DND-41 (cell line): ENCODE results near the gene KCNN3.

ENCODE experiments used
- ATAC-seq: fragments of 200-7000 bp; cut with Tn5 transposase; 3 replicates; pipeline ENCODE4 v1.9.1; 2021; ENCODE audit warnings: low read depth; ENCODE audit not compliant: insufficient read depth
- DNase-seq: peaks from one replicate; pipeline ENCODE4 v3.0.0-alpha.2; 2020
- H2AFZ ChIP-seq: 2 replicates; pipeline ENCODE4 v1.6.0; 2012; ENCODE audit warnings: low read depth, low read length
- H3K27ac ChIP-seq: 2 replicates; pipeline ENCODE4 v1.5.1; 2012; ENCODE audit warnings: low read length, inconsistent platforms
- H3K27me3 ChIP-seq: fragments of 200-600 bp; sonication (generic); 2 replicates; pipeline ENCODE4 v1.6.0; 2012; ENCODE audit warnings: low read length, mild to moderate bottlenecking, inconsistent platforms; ENCODE audit not compliant: insufficient read depth, poor library complexity
- H3K36me3 ChIP-seq: 2 replicates; pipeline ENCODE4 v1.5.1; 2012; ENCODE audit warnings: low read length, inconsistent platforms; ENCODE audit not compliant: insufficient read depth
- H3K4me1 ChIP-seq: 2 replicates; pipeline ENCODE4 v1.5.1; 2012; ENCODE audit warnings: mild to moderate bottlenecking, low read length; ENCODE audit not compliant: insufficient read depth
- H3K4me2 ChIP-seq: 2 replicates; pipeline ENCODE4 v1.6.0; 2012; ENCODE audit warnings: mild to moderate bottlenecking, moderate library complexity, low read length, inconsistent platforms; ENCODE audit not compliant: insufficient read depth
- H3K4me3 ChIP-seq, 2 experiments: fragments of 200-600 bp in 1 of 2; shearing (Covaris generic) in 1 of 2; 2 replicates each; pipeline ENCODE4 v1.5.1; 2012 to 2016; ENCODE audit warnings: inconsistent platforms in 2 of 2, low read length in 2 of 2, mild to moderate bottlenecking in 2 of 2, low read depth in 1 of 2, moderate library complexity in 1 of 2
- H3K79me2 ChIP-seq: 2 replicates; pipeline ENCODE4 v1.6.0; 2012; ENCODE audit warnings: low read length, inconsistent platforms; ENCODE audit not compliant: insufficient read depth
- H3K9ac ChIP-seq: 2 replicates; pipeline ENCODE4 v1.6.0; 2012; ENCODE audit warnings: low read depth, mild to moderate bottlenecking, inconsistent platforms, low read length, moderate library complexity
- H3K9me3 ChIP-seq: 2 replicates; pipeline ENCODE4 v1.5.1; 2012; ENCODE audit warnings: low read length, moderate library complexity, mild to moderate bottlenecking, inconsistent platforms; ENCODE audit not compliant: insufficient read depth, severe bottlenecking
- H4K20me1 ChIP-seq: 2 replicates; pipeline ENCODE4 v1.6.0; 2012; ENCODE audit warnings: low read length; ENCODE audit not compliant: insufficient read depth
- CTCF ChIP-seq: IDR thresholded peaks from 2 replicates; pipeline ENCODE4 v1.5.1; 2012; ENCODE audit warnings: borderline replicate concordance, low read length, moderate library complexity, mild to moderate bottlenecking; ENCODE audit not compliant: poor library complexity, severe bottlenecking; ENCODE audit errors: extremely low read depth
- EZH2 ChIP-seq: IDR thresholded peaks from 3 replicates; pipeline ENCODE4 v1.6.1; 2012; ENCODE audit warnings: borderline replicate concordance, low read depth, mild to moderate bottlenecking, moderate library complexity, low read length, inconsistent platforms; ENCODE audit not compliant: severe bottlenecking

The KCNN3 gene

GRCh38 chr1:154821083-154821482 is 49.0 kb downstream of the KCNN3 start:
- DNase-seq = no peak
- peaks cover 7% of the 10 kb centered on the region for H3K27me3 ChIP-seq
- no peak overlapping the region for H3K27ac ChIP-seq
- H3K4me1 ChIP-seq = no peaks in the 10 kb centered on the region
- no peaks in the 10 kb centered on the region for H4K20me1 ChIP-seq
- no peak overlapping the region for H3K4me3 ChIP-seq
- ATAC-seq = no peak
- H2AFZ ChIP-seq = no peak overlapping the region
- no peak overlapping the region for H3K4me2 ChIP-seq
- H3K36me3 ChIP-seq = no peaks in the 10 kb centered on the region
- no peak for TF ChIP-seq EZH2
- no peak for TF ChIP-seq CTCF
- H3K9me3 ChIP-seq = no peaks in the 10 kb centered on the region
- H3K9ac ChIP-seq = no peak overlapping the region
- H3K79me2 ChIP-seq = no peaks in the 10 kb centered on the region

- no peak overlapping the region for H3K9ac ChIP-seq
- no peak overlapping the region for H2AFZ ChIP-seq
- H3K9me3 ChIP-seq = no peaks in the 10 kb centered on the region
- DNase-seq = no peak
- peaks cover 7% of the 10 kb centered on the region for H3K27me3 ChIP-seq
- H3K4me3 ChIP-seq = no peak overlapping the region
- H3K79me2 ChIP-seq = no peaks in the 10 kb centered on the region
- H3K4me1 ChIP-seq = no peaks in the 10 kb centered on the region
- no peaks in the 10 kb centered on the region for H3K36me3 ChIP-seq
- no peak overlapping the region for H3K4me2 ChIP-seq
- H3K27ac ChIP-seq = no peak overlapping the region
- no peak for TF ChIP-seq EZH2
- no peak for TF ChIP-seq CTCF
- no peaks in the 10 kb centered on the region for H4K20me1 ChIP-seq
- no peak for ATAC-seq
Observed at GRCh38 chr1:154820646-154821045, 49.4 kb downstream of the KCNN3 start.

GRCh38 chr1:154819628-154820590 is 50.2 kb downstream of the KCNN3 start:
- H3K9ac ChIP-seq = no peak overlapping the region
- H3K4me3 ChIP-seq = no peak overlapping the region
- ATAC-seq (peak; percentile 49; the same call in 2 of the 3 replicates), DNase-seq (no peak)
- H3K9me3 ChIP-seq = no peaks in the 10 kb centered on the region
- no peaks in the 10 kb centered on the region for H3K4me1 ChIP-seq
- no peaks in the 10 kb centered on the region for H3K36me3 ChIP-seq
- H3K27me3 ChIP-seq = peaks cover 7% of the 10 kb centered on the region
- H3K79me2 ChIP-seq = no peaks in the 10 kb centered on the region
- H4K20me1 ChIP-seq = no peaks in the 10 kb centered on the region
- no peak for TF ChIP-seq EZH2
- TF ChIP-seq CTCF = peak; percentile 54
- no peak overlapping the region for H3K27ac ChIP-seq
- H3K4me2 ChIP-seq = no peak overlapping the region
- H2AFZ ChIP-seq = no peak overlapping the region
